HFFc6 (cell line): ENCODE data around the gene CCNB3. TPM values are rescaled to one million over a fixed set of nuclear protein-coding genes. Genes with fewer than 3 reads are reported as not detected.
A peak's percentile ranks its signal among the peaks of the same experiment; 100 is the strongest.
"Not testable (repeated sequence)": the region's sequence is repeated elsewhere in the genome, so short reads cannot be mapped to it uniquely, and the experiment has no call there.

Source experiments
- DNase-seq: peaks from one replicate; pipeline ENCODE4 v3.0.0-alpha.2; 2018
- H3K27ac Mint-ChIP-seq: 2 replicates; pipeline ENCODE4 v1.8.0; 2020; ENCODE audit warnings: mild to moderate bottlenecking, mixed read lengths
- H3K27me3 Mint-ChIP-seq: 2 replicates; pipeline ENCODE4 v1.8.0; 2021; ENCODE audit warnings: mild to moderate bottlenecking, moderate library complexity, mixed read lengths; ENCODE audit not compliant: insufficient read depth
- H3K36me3 Mint-ChIP-seq: 2 replicates; pipeline ENCODE4 v1.8.0; 2021; ENCODE audit warnings: low read depth, mixed read lengths
- H3K4me1 Mint-ChIP-seq: 2 replicates; pipeline ENCODE4 v1.8.0; 2020; ENCODE audit warnings: low read depth, mixed read lengths
- H3K4me3 Mint-ChIP-seq: 2 replicates; pipeline ENCODE4 v1.8.0; 2020; ENCODE audit warnings: mild to moderate bottlenecking, moderate library complexity, mixed read lengths
- H3K9me3 Mint-ChIP-seq: 2 replicates; pipeline ENCODE4 v1.8.0; 2020; ENCODE audit warnings: mild to moderate bottlenecking, mixed read lengths
- total RNA-seq, 6 experiments: library from RNA; stranded (reverse); fragmentation: NEBNext Ultra II Directional; extraction: Animal tissue kit (Norgen Biotek cat#: 25700); gene quantifications; 2 replicates in 1 of 6; 3 replicates in 5 of 6; pipeline ENCODE4 v1.2.3, GENCODE V29; 2021
- TF ChIP-seq, protein P1 (sequence below): fragments of 200-600 bp; sonication (generic); IDR thresholded peaks from 2 replicates; pipeline ENCODE4 v1.5.0; 2021; ENCODE audit warnings: antibody characterized with exemption, mild to moderate bottlenecking

CCNB3 gene
- total RNA-seq, 6 experiments from 2014 or later = 0.05 to 0.19 (median 0.16) TPM

DNA sequence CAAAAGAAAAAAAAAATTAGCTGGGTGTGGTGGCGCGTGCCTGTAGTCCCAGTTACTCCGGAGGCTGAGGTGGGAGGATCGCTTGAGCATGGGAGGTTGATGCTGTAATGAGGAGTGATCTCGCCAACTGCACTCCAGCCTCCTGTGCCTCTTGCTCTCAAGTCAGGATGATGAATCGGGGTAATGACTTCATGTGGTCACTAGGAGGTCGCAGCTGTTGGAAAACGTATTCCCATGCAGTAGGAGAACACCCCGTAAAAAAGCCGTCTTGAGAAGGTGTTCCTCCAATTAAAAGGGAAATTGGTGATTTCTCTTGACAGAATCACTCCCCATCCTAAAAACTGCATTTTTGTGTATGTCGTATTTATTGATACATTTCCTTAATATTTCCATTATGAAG is 2.2 kb downstream of the CCNB3 start:
- DNase-seq = no peak
- TF ChIP-seq, protein P1, sequence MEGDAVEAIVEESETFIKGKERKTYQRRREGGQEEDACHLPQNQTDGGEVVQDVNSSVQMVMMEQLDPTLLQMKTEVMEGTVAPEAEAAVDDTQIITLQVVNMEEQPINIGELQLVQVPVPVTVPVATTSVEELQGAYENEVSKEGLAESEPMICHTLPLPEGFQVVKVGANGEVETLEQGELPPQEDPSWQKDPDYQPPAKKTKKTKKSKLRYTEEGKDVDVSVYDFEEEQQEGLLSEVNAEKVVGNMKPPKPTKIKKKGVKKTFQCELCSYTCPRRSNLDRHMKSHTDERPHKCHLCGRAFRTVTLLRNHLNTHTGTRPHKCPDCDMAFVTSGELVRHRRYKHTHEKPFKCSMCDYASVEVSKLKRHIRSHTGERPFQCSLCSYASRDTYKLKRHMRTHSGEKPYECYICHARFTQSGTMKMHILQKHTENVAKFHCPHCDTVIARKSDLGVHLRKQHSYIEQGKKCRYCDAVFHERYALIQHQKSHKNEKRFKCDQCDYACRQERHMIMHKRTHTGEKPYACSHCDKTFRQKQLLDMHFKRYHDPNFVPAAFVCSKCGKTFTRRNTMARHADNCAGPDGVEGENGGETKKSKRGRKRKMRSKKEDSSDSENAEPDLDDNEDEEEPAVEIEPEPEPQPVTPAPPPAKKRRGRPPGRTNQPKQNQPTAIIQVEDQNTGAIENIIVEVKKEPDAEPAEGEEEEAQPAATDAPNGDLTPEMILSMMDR = no peak
- Mint-ChIP-seq H3K9me3 (no peaks in the 10 kb centered on the region), H3K36me3 (no peaks in the 10 kb centered on the region), H3K27me3 (no peaks in the 10 kb centered on the region), H3K4me1 (peaks cover 14% of the 10 kb centered on the region), H3K27ac (no peak overlapping the region), H3K4me3 (no peak overlapping the region)

DNA sequence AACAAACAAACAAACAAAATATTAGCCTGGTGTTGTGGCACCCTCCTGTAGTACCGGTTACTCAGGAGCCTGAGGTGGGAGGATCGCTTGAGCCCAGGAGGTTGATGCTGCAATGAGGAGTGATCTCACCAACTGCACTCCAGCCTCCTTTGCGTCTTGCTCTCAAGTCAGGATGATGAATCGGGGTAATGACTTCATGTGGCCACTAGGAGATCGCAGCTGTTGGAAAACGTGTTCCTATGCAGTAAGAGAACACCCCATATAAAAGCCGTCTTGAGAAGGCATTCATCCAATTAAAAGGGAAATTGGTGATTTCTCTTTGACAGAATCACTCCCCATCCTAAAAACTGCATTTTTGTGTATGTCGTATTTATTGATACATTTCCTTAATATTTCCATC is 6.9 kb downstream of the CCNB3 start:
- Mint-ChIP-seq H3K9me3 (no peaks in the 10 kb centered on the region), H3K27ac (no peak overlapping the region), H3K27me3 (no peaks in the 10 kb centered on the region), H3K4me1 (no peaks in the 10 kb centered on the region), H3K36me3 (no peaks in the 10 kb centered on the region), H3K4me3 (no peak overlapping the region)
- TF ChIP-seq, protein P1 = peak; percentile 53
- peak; percentile 7 for DNase-seq

DNA sequence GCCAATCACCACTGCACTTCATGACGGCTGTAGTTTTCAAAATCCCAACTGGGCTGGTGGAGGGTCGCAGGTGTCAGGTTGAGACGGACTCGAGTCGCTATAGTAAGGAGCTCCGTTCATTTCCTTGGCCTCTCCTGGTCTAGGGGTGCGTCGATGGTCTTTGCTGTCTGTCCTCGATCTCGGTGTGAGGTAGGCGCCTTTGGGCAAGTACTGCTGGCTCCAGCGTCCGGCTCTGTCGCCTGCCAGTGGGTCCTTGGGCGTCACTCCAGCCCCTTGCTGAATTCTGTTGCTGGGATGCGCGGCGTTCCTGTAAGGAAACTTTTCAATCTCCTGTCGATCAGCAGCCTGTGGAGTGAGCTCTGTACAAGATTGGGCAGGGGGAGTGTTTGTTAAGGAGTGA is 76.7 kb downstream of the CCNB3 start:
- no peaks in the 10 kb centered on the region for H3K36me3 Mint-ChIP-seq
- H3K4me1 Mint-ChIP-seq = no peaks in the 10 kb centered on the region
- TF ChIP-seq, protein P1 = no peak
- no peaks in the 10 kb centered on the region for H3K9me3 Mint-ChIP-seq
- DNase-seq = no peak
- H3K4me3 Mint-ChIP-seq = no peak overlapping the region
- no peak overlapping the region for H3K27ac Mint-ChIP-seq
- H3K27me3 Mint-ChIP-seq = no peaks in the 10 kb centered on the region

DNA sequence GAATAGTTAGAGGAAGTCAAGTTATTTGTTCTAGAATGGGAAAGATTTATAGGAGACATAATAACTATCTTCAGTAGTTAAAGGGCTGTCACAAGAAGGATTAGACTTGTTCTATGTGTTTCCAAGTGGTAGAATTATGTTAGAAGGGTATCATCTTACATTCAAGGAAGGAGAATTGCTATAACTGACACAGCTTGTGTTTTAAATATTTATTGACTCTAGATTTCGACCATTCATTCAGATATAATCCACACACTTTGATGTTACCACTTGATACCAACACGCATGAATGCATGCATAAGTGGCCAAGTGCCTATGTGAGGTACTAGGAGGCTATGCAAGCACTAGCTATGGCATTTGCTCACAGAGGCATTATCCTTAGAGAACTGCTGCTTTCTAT is 122.7 kb downstream of the CCNB3 start:
- Mint-ChIP-seq H3K36me3 (no peaks in the 10 kb centered on the region), H3K4me3 (no peak overlapping the region), H3K9me3 (peaks cover 5% of the 10 kb centered on the region; the same call in 1 of the 2 replicates), H3K27ac (no peak overlapping the region), H3K4me1 (no peaks in the 10 kb centered on the region), H3K27me3 (no peaks in the 10 kb centered on the region)
- DNase-seq = no peak
- TF ChIP-seq, protein P1 = no peak

DNA sequence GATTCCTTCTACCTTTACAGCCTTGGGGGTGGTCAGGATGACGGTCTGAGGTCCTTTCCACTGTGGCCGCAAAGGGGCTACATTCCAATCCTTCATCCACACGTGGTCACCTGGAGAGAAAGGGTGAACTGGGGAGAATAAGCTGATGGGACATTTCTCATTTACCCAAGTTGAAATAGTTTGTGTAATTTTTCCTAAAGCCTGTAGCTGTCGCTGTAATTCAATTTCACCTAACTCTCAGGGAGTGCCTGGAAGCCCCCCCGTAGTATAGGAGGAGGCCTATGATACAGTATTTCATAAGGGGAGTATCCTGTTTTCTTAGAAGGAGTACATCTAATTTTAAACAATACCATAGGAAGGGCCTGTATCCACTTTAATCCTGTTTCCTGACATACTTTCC is 128.1 kb downstream of the CCNB3 start:
- H3K27me3 Mint-ChIP-seq, H3K4me3 Mint-ChIP-seq, H3K36me3 Mint-ChIP-seq, H3K27ac Mint-ChIP-seq, DNase-seq, H3K4me1 Mint-ChIP-seq, H3K9me3 Mint-ChIP-seq: not testable (repeated sequence)

DNA sequence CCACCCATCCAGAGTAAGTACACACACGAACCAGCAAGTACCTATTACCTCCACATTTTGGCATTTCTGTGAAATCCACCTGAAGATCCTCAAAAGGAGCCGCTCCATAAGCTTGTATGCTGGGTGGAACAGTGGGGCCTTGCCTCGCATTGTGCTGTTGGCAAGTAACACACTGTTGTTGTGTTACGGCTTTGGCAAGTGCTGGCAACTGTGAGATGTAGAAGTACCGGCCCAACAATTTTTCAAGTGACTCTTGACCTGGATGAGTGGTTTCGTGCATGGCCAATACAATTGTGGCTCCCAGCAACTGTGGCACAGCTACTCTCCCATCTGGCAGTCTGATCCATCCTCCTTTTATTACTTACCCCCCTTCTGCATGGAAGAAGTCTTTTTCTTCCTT is 128.7 kb downstream of the CCNB3 start:
- H3K36me3 Mint-ChIP-seq = no peaks in the 10 kb centered on the region
- H3K27me3 Mint-ChIP-seq = no peaks in the 10 kb centered on the region
- no peak overlapping the region for H3K27ac Mint-ChIP-seq
- TF ChIP-seq, protein P1 = no peak
- no peaks in the 10 kb centered on the region for H3K4me1 Mint-ChIP-seq
- peaks cover 9% of the 10 kb centered on the region for H3K9me3 Mint-ChIP-seq
- no peak for DNase-seq
- H3K4me3 Mint-ChIP-seq = no peak overlapping the region
